PC-3 (cell line): ENCODE measurements around the gene MSI2.

Experiments
- EZH2 ChIP-seq: fragments of 300-600 bp; sonication (generic); IDR thresholded peaks from one replicate; pipeline ENCODE4 v1.6.1; 2017; ENCODE audit warnings: antibody characterized with exemption, mild to moderate bottlenecking, low read length; ENCODE audit not compliant: unreplicated experiment
- EZH2phosphoT487 ChIP-seq: fragments of 300-600 bp; sonication (generic); IDR thresholded peaks from 2 replicates; pipeline ENCODE4 v1.6.1; 2018; ENCODE audit warnings: mild to moderate bottlenecking, antibody characterized with exemption, low read length, borderline replicate concordance
- TF ChIP-seq, protein P1 (sequence below): fragments of 300-600 bp; sonication (generic); conservative IDR thresholded peaks from 2 replicates; pipeline ENCODE4 v1.5.1; 2017; ENCODE audit warnings: antibody characterized with exemption, low read depth, mild to moderate bottlenecking, low read length

DNA sequence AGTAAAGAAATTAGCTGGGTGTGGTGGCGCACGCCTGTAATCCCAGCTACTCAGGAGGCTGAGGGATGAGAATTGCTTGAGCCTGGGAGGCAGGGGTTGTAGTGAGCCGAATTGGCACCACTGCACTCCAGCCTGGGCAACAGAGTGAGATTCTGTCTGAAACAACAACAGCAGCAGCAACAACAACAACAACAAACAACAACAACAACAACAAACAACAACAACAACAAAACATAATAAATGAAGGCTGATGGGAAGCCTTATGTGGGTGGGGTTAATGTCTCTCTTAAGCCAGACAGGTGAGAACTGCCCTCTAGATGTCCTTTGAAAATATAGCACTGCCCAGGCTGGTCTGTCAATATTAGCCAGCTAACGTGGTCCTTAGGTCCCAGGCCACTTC, 107.3 kb downstream of the MSI2 start:
- TF ChIP-seq, protein P1, sequence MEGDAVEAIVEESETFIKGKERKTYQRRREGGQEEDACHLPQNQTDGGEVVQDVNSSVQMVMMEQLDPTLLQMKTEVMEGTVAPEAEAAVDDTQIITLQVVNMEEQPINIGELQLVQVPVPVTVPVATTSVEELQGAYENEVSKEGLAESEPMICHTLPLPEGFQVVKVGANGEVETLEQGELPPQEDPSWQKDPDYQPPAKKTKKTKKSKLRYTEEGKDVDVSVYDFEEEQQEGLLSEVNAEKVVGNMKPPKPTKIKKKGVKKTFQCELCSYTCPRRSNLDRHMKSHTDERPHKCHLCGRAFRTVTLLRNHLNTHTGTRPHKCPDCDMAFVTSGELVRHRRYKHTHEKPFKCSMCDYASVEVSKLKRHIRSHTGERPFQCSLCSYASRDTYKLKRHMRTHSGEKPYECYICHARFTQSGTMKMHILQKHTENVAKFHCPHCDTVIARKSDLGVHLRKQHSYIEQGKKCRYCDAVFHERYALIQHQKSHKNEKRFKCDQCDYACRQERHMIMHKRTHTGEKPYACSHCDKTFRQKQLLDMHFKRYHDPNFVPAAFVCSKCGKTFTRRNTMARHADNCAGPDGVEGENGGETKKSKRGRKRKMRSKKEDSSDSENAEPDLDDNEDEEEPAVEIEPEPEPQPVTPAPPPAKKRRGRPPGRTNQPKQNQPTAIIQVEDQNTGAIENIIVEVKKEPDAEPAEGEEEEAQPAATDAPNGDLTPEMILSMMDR, result no peak
- no peak for TF ChIP-seq EZH2phosphoT487
- no peak for TF ChIP-seq EZH2
